Stimulated activated CD8-positive, alpha-beta memory T cell treated with anti-CD3 and anti-CD28 coated beads, Interleukin-12 subunit alpha, Interleukin-12 subunit beta, amount 100 ng/mL, for 1 hour (primary cell): ENCODE data around the gene SCAF8.

Experiments used
- DNase-seq: peaks from one replicate; pipeline ENCODE4 v3.0.0-alpha.2; 2020; ENCODE audit warnings: low read depth

SCAF8 gene

DNA sequence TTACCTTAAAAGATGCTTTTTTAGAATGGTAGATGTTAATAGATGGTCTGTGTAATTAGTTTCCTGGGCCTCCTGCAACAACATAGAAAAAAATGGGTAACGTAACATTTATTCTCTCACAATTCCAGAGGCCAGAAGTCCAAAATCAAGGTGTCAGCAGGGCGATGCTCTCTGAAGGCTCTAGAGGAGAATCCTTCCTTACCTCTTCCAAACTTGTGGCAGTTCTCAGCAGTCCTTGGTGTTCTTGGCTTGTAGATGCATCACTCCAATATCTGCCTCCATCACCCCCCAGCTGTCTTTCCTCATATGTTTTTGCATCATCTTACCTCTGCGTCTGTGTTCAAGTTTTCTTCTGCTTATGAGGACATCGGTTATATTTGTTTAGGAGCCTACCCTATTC is 107.9 kb downstream of the SCAF8 start:
- DNase-seq, result no peak

GRCh38 chr6:154842833-154843232 is 109.6 kb downstream of the SCAF8 start:
- DNase-seq, result no peak

DNA sequence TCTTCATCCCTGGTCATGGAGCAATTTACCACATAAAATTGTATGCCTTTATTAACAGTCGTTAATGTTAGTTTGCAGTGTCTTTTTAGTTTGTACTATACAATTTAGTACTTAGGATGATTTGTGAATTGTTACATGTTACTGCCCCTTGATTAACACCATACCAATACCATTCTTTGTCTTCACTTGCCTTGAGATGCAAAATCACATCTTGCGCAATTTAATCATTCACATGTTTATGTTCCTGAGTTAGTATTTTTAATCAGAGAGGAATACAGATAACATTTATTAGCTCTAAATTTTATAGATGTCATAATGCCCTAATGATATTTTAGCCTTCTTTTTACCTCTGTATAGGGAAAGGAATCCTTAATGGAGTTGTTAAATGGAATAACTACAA is 114.1 kb downstream of the SCAF8 start:
- no peak for DNase-seq

- no peak for DNase-seq
Observed at GRCh38 chr6:154848580-154848979, 115.4 kb downstream of the SCAF8 start.

DNA sequence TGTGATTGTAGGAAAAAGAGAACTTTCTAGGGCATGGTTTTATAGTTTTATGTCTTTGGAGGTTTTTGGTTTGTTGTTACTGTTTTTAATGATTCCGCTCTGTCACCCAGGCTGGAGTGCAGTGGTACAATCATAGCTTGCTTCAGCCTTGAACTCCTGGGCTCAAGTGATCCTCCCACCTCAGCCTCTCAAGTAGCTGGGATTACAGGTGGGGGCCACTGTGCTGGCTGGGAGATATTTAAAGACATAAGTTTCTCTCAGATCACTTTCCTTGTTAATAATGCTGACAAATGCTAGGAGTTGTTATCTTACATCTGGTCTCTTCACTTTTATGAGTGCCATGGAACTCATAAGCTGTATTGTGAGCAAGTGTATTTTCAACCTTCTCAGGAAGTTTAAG is 116.3 kb downstream of the SCAF8 start:
- DNase-seq, result no peak

DNA sequence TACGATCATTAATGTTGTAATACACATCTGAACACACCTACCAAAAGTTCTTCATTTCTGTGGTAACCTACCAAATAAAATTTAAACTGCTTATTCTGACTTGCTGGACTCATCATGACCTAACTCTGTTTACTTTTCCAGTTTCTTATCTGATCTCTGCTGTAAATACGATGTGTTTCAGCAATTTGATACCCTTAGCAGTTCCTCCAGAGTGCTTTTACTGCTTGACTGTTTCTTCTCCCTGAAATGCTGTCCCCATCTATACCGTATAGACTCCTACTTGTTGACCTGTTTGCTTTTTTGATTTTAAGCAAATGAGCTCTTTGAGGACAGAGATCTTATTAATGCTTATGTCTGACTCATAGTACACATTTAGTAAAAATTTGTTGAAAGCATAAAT is 119.5 kb downstream of the SCAF8 start:
- DNase-seq, result no peak

- DNase-seq, result no peak
Observed at GRCh38 chr6:154857529-154857928, 124.3 kb downstream of the SCAF8 start.

DNA sequence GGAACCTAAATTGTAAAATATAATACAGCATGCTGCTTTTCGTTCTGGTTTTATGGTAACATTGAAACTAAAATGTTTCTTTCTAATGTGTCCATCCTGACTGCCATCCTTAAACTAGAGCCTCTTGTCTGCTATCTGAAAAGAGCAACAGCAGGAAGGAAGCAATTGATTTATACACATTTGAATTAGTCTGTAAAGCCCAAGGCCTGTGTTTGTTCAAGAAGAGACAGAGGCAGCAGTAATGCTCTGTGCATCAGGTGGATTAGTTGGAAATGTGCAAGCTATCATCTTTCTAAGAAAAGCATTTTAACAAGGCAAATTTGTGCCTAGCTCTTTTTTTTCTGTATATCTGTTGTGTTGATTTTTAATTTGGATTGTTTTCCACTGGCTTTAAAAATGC is 128.6 kb downstream of the SCAF8 start:
- no peak for DNase-seq

GRCh38 chr6:154862536-154862935 is 129.3 kb downstream of the SCAF8 start:
- DNase-seq, result no peak

- DNase-seq, result no peak
Observed at GRCh38 chr6:154864066-154864430, 130.8 kb downstream of the SCAF8 start.

- no peak for DNase-seq
Observed at GRCh38 chr6:154865291-154865690, 132.1 kb downstream of the SCAF8 start.

- no peak for DNase-seq
Observed at GRCh38 chr6:154868143-154868594, 135.0 kb downstream of the SCAF8 start.

DNA sequence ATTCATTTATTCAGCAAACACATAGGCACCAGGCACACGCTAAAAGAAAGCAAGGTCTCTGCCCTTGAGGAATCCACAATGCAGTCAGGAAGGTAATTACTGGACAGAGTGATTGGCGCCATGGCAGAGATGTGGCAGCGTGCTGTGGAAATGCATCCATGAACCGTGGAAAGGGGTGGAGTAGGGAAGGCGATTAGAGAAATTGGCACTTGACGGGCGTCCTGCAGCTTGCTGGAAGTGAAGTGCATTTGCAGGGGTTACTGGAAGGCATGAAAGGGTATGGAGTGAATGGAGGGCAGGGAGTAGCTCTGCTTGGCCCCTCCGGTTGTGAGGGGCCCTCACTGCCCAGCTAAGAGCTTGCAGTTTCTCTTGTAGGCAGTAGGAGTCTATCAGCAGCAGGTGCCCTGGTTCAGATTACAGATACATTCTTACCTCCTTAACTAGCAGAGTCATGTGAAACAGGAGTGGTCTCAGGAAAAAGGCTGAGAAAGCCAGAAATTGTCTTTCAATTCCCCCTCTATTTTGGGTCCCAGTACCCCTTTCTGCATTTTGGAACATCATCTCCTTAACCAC is 139.4 kb downstream of the SCAF8 start:
- no peak for DNase-seq

GRCh38 chr6:154873546-154873945 is 140.3 kb downstream of the SCAF8 start:
- no peak for DNase-seq

DNA sequence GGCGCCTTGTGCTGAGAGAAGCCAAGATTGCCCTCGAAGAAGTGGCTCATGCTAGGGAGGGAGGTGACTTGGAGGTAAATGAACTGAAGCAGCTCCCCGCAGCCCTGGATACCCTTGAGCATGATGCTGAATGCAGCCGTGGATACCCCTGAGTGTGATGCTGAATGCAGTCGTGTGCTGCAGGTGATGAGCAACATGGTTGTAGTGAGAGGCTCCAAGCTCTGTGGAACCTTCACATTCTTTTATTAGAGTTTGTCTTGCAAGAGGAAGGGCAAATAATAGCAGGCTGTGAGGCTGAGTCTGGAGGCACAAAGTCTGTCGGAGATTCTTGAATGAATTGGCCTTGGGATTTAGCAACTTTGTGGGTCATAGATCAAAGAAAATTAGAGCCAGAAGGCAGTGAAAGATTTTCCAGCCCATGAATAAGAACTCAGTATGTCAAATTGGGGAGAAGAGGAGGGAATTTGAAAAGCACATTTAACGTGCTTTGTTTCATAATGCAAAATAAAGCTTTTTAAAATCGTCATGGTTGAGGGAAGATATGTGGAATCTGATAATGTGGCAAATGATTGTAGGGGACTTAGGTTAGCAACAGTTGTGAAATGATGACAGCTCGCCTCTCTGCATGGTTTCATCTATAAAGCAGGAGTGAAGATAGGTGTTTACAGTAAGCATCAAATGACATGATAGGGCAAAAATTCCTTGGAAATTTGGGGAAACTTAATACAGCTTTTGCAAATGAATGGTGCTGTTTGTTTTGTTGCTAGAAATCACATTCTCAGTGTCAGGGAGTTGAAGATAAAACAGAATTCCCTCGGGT is 141.8 kb downstream of the SCAF8 start:
- DNase-seq, result no peak

- no peak for DNase-seq
Observed at GRCh38 chr6:154876486-154877280, 143.5 kb downstream of the SCAF8 start.

- DNase-seq, result no peak
Observed at GRCh38 chr6:154878871-154879491, 145.8 kb downstream of the SCAF8 start.

DNA sequence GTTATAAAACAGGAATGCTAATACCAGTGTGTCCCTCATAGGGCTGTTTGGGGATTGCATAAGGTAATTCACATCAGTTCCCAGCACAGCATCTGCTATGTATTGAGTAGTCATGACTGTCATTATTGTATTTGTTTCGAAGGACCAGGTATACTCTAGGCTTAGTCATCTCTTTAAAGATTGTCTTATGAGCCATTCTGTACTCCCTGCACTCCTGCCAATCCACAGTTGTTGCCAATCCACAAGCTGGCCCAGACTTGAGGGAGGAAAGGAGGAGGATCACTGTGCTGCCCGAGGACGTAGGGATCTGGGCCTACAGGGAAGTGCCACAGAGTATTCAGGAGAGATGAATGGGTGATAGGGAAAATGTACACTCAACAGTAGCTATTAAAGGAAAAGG is 148.9 kb downstream of the SCAF8 start:
- DNase-seq, result no peak
